GM19035 (cell line): ENCODE measurements around the gene AGAP3.
"Not testable (repeated sequence)": the region's sequence is repeated elsewhere in the genome, so short reads cannot be mapped to it uniquely, and the experiment has no call there.

Experiments
- ATAC-seq: cut with Tn5 transposase; IDR thresholded peaks from one replicate; pipeline ENCODE4 v1.9.1; 2021; ENCODE audit not compliant: unreplicated experiment

Gene AGAP3

GRCh38 chr7:151085691-151086620, at the start of gene AGAP3:
Gene AGAP3 (plus strand): TSS chr7:151086475. CDS start chr7:151086742, 267 bp downstream.
- ATAC-seq, result peak; percentile 48

- ATAC-seq, result no peak
Observed at GRCh38 chr7:151038951-151039849, 47.1 kb upstream of the AGAP3 start.

GRCh38 chr7:151039850-151040548, 46.3 kb upstream of the AGAP3 start:
- ATAC-seq, result no peak

- ATAC-seq, result no peak
Observed at GRCh38 chr7:151040616-151041375, 45.5 kb upstream of the AGAP3 start.

GRCh38 chr7:151043449-151043848, 42.8 kb upstream of the AGAP3 start:
- ATAC-seq, result not testable (repeated sequence)

GRCh38 chr7:151043959-151044358, 42.3 kb upstream of the AGAP3 start:
- ATAC-seq, result no peak

- no peak for ATAC-seq
Observed at GRCh38 chr7:151045262-151045661, 41.0 kb upstream of the AGAP3 start.

- ATAC-seq, result no peak
Observed at GRCh38 chr7:151045967-151046366, 40.3 kb upstream of the AGAP3 start.

GRCh38 chr7:151046603-151047573, 39.4 kb upstream of the AGAP3 start:
- no peak for ATAC-seq

GRCh38 chr7:151047976-151048815, 38.1 kb upstream of the AGAP3 start, which contains the start of gene ASIC3:
Gene ASIC3 (plus strand): TSS chr7:151048531. CDS start chr7:151048886, 355 bp downstream.
- no peak for ATAC-seq

- no peak for ATAC-seq
Observed at GRCh38 chr7:151048911-151049463, 37.3 kb upstream of the AGAP3 start.

- ATAC-seq, result no peak
Observed at GRCh38 chr7:151051108-151051507, 35.2 kb upstream of the AGAP3 start.

- no peak for ATAC-seq
Observed at GRCh38 chr7:151053096-151053495, 33.2 kb upstream of the AGAP3 start.

GRCh38 chr7:151053751-151054150, 32.5 kb upstream of the AGAP3 start:
- no peak for ATAC-seq

GRCh38 chr7:151056283-151056665, 30.0 kb upstream of the AGAP3 start:
- ATAC-seq, result no peak

GRCh38 chr7:151056666-151057505, 29.4 kb upstream of the AGAP3 start:
- no peak for ATAC-seq

GRCh38 chr7:151057506-151057988, 28.7 kb upstream of the AGAP3 start, which contains the start of gene CDK5:
Gene CDK5 (minus strand): TSS chr7:151057897. CDS start chr7:151057848, 49 bp downstream.
- ATAC-seq, result peak; percentile 16
